IPS-15b (cell line): ENCODE measurements around the gene SLC7A4.

Experiments used
- H3K27me3 ChIP-seq: one replicate; pipeline ENCODE4 v1.6.1; 2013; ENCODE audit warnings: low read length; ENCODE audit not compliant: control insufficient read depth, insufficient read depth
- H3K36me3 ChIP-seq: one replicate; pipeline ENCODE4 v1.6.1; 2013; ENCODE audit warnings: low read length; ENCODE audit not compliant: control insufficient read depth, insufficient read depth
- H3K4me1 ChIP-seq: one replicate; pipeline ENCODE4 v1.6.1; 2013; ENCODE audit warnings: mild to moderate bottlenecking, low read length; ENCODE audit not compliant: control insufficient read depth, insufficient read depth
- H3K4me3 ChIP-seq: one replicate; pipeline ENCODE4 v1.5.1; 2013; ENCODE audit warnings: low read depth, low read length
- H3K9ac ChIP-seq: one replicate; pipeline ENCODE4 v1.6.1; 2013; ENCODE audit warnings: low read depth, mild to moderate bottlenecking, low read length
- H3K9me3 ChIP-seq: one replicate; pipeline ENCODE4 v1.6.1; 2013; ENCODE audit warnings: mild to moderate bottlenecking, low read length; ENCODE audit not compliant: control insufficient read depth, insufficient read depth

The SLC7A4 gene

DNA sequence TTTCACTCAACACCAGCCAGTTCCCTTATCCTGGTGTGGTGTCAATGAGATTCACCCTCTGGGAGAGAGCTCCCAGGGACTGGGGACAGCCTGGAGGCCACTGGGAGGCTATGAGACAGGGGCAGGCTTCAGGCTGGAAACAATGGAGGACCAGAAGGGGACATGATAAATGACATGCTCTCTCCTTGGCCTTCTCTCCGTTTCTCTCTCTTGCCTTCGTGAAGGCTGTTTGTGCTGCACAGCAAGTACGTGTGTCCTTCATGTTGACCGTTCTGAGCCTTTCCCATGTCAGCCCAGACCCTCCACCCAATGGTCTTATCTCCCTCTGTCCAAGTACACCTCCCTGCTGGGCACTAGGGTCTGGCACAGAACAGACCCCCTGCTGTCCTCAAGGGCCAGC lies 51.8 kb downstream of the SLC7A4 start:
- Histone ChIP-seq H3K4me1 (peaks cover 17% of the 10 kb centered on the region), H3K27me3 (peaks cover 54% of the 10 kb centered on the region), H3K9ac (no peak overlapping the region), H3K36me3 (no peaks in the 10 kb centered on the region), H3K9me3 (no peaks in the 10 kb centered on the region), H3K4me3 (peak overlapping the region; percentile 66)

DNA sequence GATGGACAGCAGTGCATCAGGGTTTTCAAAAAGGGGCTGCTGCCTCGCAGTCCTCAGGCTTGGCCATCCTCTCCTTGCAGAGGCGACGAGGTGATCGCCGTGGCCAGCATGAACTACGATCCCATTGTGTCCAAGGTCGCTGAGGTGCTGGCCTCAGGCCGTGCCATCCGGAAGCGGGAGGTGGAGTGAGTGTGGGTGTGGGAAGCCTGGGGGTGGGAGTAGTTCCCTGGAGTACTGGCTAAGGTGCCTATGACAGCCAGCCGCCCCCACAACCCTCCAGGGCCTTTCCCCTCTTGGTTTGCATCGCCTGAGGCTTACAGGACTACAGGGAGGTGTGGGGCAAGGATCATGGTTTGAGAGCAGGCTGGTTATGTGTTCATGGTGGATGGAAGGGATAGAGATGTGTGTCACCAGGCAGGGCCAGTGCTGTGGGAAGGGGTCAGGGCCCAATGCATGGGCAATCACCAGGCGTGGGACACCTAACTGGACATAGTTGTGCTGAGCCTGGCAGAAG lies 52.4 kb downstream of the SLC7A4 start:
- Histone ChIP-seq H3K4me3 (peak overlapping the region; percentile 66), H3K9ac (peak overlapping the region; percentile 60), H3K36me3 (no peaks in the 10 kb centered on the region), H3K9me3 (no peaks in the 10 kb centered on the region), H3K27me3 (peaks cover 58% of the 10 kb centered on the region), H3K4me1 (peaks cover 17% of the 10 kb centered on the region)

GRCh38 chr22:20979243-20979809 lies 53.0 kb downstream of the SLC7A4 start:
- Histone ChIP-seq H3K9ac (peak overlapping the region; percentile 60), H3K4me3 (peak overlapping the region; percentile 66), H3K36me3 (no peaks in the 10 kb centered on the region), H3K4me1 (peaks cover 17% of the 10 kb centered on the region), H3K27me3 (peaks cover 65% of the 10 kb centered on the region), H3K9me3 (no peaks in the 10 kb centered on the region)
